Omental fat pad (tissue), 4 donors: Measurements from ENCODE around the gene CNTNAP2. TPM values are rescaled to one million over a fixed set of nuclear protein-coding genes. Genes with fewer than 3 reads are reported as not detected.
A peak's percentile ranks its signal among the peaks of the same experiment; 100 is the strongest.

Experiments used
- ATAC-seq: fragments of 150-250 bp; one replicate; pipeline ENCODE4 v1.9.1; 2016; ENCODE audit warnings: mild to moderate bottlenecking, moderate library complexity; ENCODE audit not compliant: low FRiP score
- DNase-seq: peaks from one replicate; pipeline ENCODE4 v3.0.0-alpha.2; 2019; ENCODE audit warnings: low spot score
- CTCF ChIP-seq, 3 donors: fragments of 450-650 bp; IDR thresholded peaks; one replicate each; pipeline ENCODE4 v1.5.1; 2016 to 2017; ENCODE audit warnings: antibody characterized with exemption in 3 of 3, mild to moderate bottlenecking in 3 of 3, moderate library complexity in 2 of 3
- total RNA-seq, 4 donors: library from RNA; depleted of rRNA; stranded (reverse); fragments of >200 nt; gene quantifications; one replicate each; pipeline ENCODE4 v1.1.0, GENCODE V29; 2016

Gene CNTNAP2
- total RNA-seq, 4 donors from 2014 or later: 0.38 to 1.5 (median 1.1) TPM; not detected in 1

- DNase-seq (no peak), ATAC-seq (no peak)
- TF ChIP-seq CTCF (IDR thresholded peaks at IDR 0.05): no peak
Measured at GRCh38 chr7:146948703-146949102, 832.1 kb downstream of the CNTNAP2 start.

- DNase-seq (no peak), ATAC-seq (no peak)
- no peak for TF ChIP-seq CTCF (IDR thresholded peaks at IDR 0.05)
Measured at GRCh38 chr7:146956321-146956720, 839.7 kb downstream of the CNTNAP2 start.

GRCh38 chr7:146956853-146957252 lies 840.3 kb downstream of the CNTNAP2 start:
- ATAC-seq (no peak), DNase-seq (no peak)
- no peak for TF ChIP-seq CTCF (IDR thresholded peaks at IDR 0.05)

GRCh38 chr7:146960773-146961391 lies 844.3 kb downstream of the CNTNAP2 start:
- no peak for ATAC-seq
- TF ChIP-seq CTCF (IDR thresholded peaks at IDR 0.05): no peak
- no peak for DNase-seq

- no peak for DNase-seq
- no peak for TF ChIP-seq CTCF (IDR thresholded peaks at IDR 0.05)
- peak; percentile 54 for ATAC-seq
Measured at GRCh38 chr7:146961617-146962016, 845.0 kb downstream of the CNTNAP2 start.

GRCh38 chr7:146966274-146966673 lies 849.7 kb downstream of the CNTNAP2 start:
- ATAC-seq (no peak), DNase-seq (no peak)
- TF ChIP-seq CTCF (IDR thresholded peaks at IDR 0.05): no peak

- no peak for ATAC-seq
- DNase-seq: no peak
- no peak for TF ChIP-seq CTCF (IDR thresholded peaks at IDR 0.05)
Measured at GRCh38 chr7:146982482-146982881, 865.9 kb downstream of the CNTNAP2 start.
